Measurements from ENCODE around the gene MYOZ1.

DNA sequence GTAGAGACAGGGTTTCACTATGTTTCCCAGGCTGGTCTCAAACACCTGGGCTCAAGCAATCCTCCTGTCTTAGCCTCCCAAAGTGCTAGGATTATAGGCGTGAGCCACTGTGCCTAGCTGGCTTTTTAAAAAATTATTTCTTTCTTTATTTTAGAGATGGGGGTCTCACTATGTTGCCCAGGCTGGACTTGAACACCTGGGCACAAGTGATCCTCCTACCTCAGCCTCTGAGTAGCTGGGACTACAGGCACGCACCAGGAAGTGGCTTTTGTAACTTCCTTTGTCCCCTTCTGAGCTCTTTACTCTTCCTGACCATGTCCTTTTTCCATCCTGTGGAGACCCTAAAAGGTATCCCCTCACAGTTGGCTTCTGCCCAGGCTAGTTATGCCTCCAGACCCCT lies 2.1 kb upstream of the MYOZ1 start:
- TF ChIP-seq ELF1 (IDR thresholded peaks at IDR 0.05), result no peak
- TF ChIP-seq, protein P1, sequence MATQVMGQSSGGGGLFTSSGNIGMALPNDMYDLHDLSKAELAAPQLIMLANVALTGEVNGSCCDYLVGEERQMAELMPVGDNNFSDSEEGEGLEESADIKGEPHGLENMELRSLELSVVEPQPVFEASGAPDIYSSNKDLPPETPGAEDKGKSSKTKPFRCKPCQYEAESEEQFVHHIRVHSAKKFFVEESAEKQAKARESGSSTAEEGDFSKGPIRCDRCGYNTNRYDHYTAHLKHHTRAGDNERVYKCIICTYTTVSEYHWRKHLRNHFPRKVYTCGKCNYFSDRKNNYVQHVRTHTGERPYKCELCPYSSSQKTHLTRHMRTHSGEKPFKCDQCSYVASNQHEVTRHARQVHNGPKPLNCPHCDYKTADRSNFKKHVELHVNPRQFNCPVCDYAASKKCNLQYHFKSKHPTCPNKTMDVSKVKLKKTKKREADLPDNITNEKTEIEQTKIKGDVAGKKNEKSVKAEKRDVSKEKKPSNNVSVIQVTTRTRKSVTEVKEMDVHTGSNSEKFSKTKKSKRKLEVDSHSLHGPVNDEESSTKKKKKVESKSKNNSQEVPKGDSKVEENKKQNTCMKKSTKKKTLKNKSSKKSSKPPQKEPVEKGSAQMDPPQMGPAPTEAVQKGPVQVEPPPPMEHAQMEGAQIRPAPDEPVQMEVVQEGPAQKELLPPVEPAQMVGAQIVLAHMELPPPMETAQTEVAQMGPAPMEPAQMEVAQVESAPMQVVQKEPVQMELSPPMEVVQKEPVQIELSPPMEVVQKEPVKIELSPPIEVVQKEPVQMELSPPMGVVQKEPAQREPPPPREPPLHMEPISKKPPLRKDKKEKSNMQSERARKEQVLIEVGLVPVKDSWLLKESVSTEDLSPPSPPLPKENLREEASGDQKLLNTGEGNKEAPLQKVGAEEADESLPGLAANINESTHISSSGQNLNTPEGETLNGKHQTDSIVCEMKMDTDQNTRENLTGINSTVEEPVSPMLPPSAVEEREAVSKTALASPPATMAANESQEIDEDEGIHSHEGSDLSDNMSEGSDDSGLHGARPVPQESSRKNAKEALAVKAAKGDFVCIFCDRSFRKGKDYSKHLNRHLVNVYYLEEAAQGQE (IDR thresholded peaks at IDR 0.05; ENCODE audit: low read depth, low read length), result no peak
- TF ChIP-seq, protein P2, sequence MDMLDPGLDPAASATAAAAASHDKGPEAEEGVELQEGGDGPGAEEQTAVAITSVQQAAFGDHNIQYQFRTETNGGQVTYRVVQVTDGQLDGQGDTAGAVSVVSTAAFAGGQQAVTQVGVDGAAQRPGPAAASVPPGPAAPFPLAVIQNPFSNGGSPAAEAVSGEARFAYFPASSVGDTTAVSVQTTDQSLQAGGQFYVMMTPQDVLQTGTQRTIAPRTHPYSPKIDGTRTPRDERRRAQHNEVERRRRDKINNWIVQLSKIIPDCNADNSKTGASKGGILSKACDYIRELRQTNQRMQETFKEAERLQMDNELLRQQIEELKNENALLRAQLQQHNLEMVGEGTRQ (IDR thresholded peaks at IDR 0.05; ENCODE audit: borderline replicate concordance, low read depth, low read length), result no peak
- no peak for TF ChIP-seq CTCF (IDR thresholded peaks at IDR 0.05)
- TF ChIP-seq YY1 (IDR thresholded peaks at IDR 0.05; ENCODE audit: low read depth), result no peak
- no peak for TF ChIP-seq TAF1 (IDR thresholded peaks at IDR 0.05; ENCODE audit: borderline replicate concordance, low read depth, low read length)
- TF ChIP-seq, protein P3, sequence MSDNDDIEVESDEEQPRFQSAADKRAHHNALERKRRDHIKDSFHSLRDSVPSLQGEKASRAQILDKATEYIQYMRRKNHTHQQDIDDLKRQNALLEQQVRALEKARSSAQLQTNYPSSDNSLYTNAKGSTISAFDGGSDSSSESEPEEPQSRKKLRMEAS (IDR thresholded peaks at IDR 0.05; ENCODE audit: low read depth), result no peak
- no peak for TF ChIP-seq EP300 (IDR thresholded peaks at IDR 0.05; ENCODE audit: borderline replicate concordance in 1 of 2, low read depth in 1 of 2, low read length in 1 of 2)
